HG02642 (cell line): Measurements from ENCODE around the gene HNRNPA3.
"Not testable (repeated sequence)": the region's sequence is repeated elsewhere in the genome, so short reads cannot be mapped to it uniquely, and the experiment has no call there.

ENCODE experiments used
- ATAC-seq: cut with Tn5 transposase; IDR thresholded peaks from one replicate; pipeline ENCODE4 v1.9.1; 2021; ENCODE audit warnings: mild to moderate bottlenecking; ENCODE audit not compliant: unreplicated experiment, poor library complexity

The HNRNPA3 gene

GRCh38 chr2:177266955-177267354 lies 54.4 kb downstream of the HNRNPA3 start:
- ATAC-seq, result not testable (repeated sequence)

- ATAC-seq, result no peak
These were observed 55.7 kb downstream of the HNRNPA3 start for GRCh38 chr2:177268187-177268871.

GRCh38 chr2:177268901-177269300 lies 56.3 kb downstream of the HNRNPA3 start:
- no peak for ATAC-seq

- no peak for ATAC-seq
These were observed 57.9 kb downstream of the HNRNPA3 start for GRCh38 chr2:177270531-177270930.

GRCh38 chr2:177271981-177272666 lies 59.5 kb downstream of the HNRNPA3 start:
- ATAC-seq, result no peak

- no peak for ATAC-seq
These were observed 60.2 kb downstream of the HNRNPA3 start for GRCh38 chr2:177272765-177273164.

GRCh38 chr2:177273408-177273807 lies 60.8 kb downstream of the HNRNPA3 start:
- no peak for ATAC-seq
